Astrocyte (in vitro differentiated cells and primary cell): Measurements from ENCODE around the gene PAK4. TPM values are rescaled to one million over a fixed set of nuclear protein-coding genes. Genes with fewer than 3 reads are reported as not detected.

Source experiments
- DNase-seq: peaks from one replicate; pipeline ENCODE4 v3.0.0-alpha.2; 2010; ENCODE audit warnings: low read depth
- FAIRE-seq: peaks from 2 replicates; lab custom pipeline; 2011; peaks lifted over from hg19 to GRCh38; lab: Jason Lieb, UNC
- H2AFZ ChIP-seq: 2 replicates; pipeline ENCODE4 v1.6.0; 2012; ENCODE audit warnings: low read depth, low read length, inconsistent platforms
- H3K27ac ChIP-seq: 2 replicates; pipeline ENCODE4 v1.5.1; 2011; ENCODE audit warnings: low read depth, low read length, inconsistent platforms
- H3K27me3 ChIP-seq: 2 replicates; pipeline ENCODE4 v1.6.0; 2011; ENCODE audit warnings: low read length, inconsistent platforms; ENCODE audit not compliant: insufficient read depth
- H3K36me3 ChIP-seq: 2 replicates; pipeline ENCODE4 v1.5.1; 2011; ENCODE audit warnings: low read length, inconsistent platforms; ENCODE audit not compliant: insufficient read depth
- H3K4me1 ChIP-seq: 2 replicates; pipeline ENCODE4 v1.5.1; 2011; ENCODE audit warnings: low read length, inconsistent platforms; ENCODE audit not compliant: insufficient read depth
- H3K4me2 ChIP-seq: 2 replicates; pipeline ENCODE4 v1.6.0; 2012; ENCODE audit warnings: low read length, inconsistent platforms
- H3K4me3 ChIP-seq: 2 replicates; pipeline ENCODE4 v1.5.1; 2011; ENCODE audit warnings: low read depth, mild to moderate bottlenecking, low read length, inconsistent platforms; ENCODE audit not compliant: insufficient read depth
- H3K79me2 ChIP-seq: 2 replicates; pipeline ENCODE4 v1.6.0; 2012; ENCODE audit warnings: mild to moderate bottlenecking, low read length, inconsistent platforms; ENCODE audit not compliant: insufficient read depth
- H3K9ac ChIP-seq: 2 replicates; pipeline ENCODE4 v1.6.0; 2012; ENCODE audit warnings: mild to moderate bottlenecking, low read length, inconsistent platforms
- H3K9me3 ChIP-seq: 2 replicates; pipeline ENCODE4 v1.5.1; 2012; ENCODE audit warnings: low read depth, mild to moderate bottlenecking, low read length, inconsistent platforms; ENCODE audit not compliant: insufficient read depth
- H4K20me1 ChIP-seq: 2 replicates; pipeline ENCODE4 v1.6.0; 2012; ENCODE audit warnings: low read length, inconsistent platforms; ENCODE audit not compliant: insufficient read depth
- H3K27ac Mint-ChIP-seq: one replicate; pipeline ENCODE4 v1.8.0; 2021; ENCODE audit warnings: mild to moderate bottlenecking, mixed read lengths; ENCODE audit not compliant: unreplicated experiment
- H3K27me3 Mint-ChIP-seq: one replicate; pipeline ENCODE4 v1.8.0; 2021; ENCODE audit warnings: low read depth, mixed read lengths; ENCODE audit not compliant: unreplicated experiment
- H3K36me3 Mint-ChIP-seq: one replicate; pipeline ENCODE4 v1.8.0; 2021; ENCODE audit warnings: low read depth, mixed read lengths; ENCODE audit not compliant: unreplicated experiment
- H3K4me1 Mint-ChIP-seq: one replicate; pipeline ENCODE4 v1.8.0; 2021; ENCODE audit warnings: low read depth, mixed read lengths; ENCODE audit not compliant: unreplicated experiment
- H3K4me3 Mint-ChIP-seq: one replicate; pipeline ENCODE4 v1.8.0; 2021; ENCODE audit warnings: mild to moderate bottlenecking, moderate library complexity, mixed read lengths; ENCODE audit not compliant: unreplicated experiment
- H3K9me3 Mint-ChIP-seq: one replicate; pipeline ENCODE4 v1.8.0; 2021; ENCODE audit warnings: mild to moderate bottlenecking, mixed read lengths; ENCODE audit not compliant: unreplicated experiment
- EZH2 ChIP-seq: IDR thresholded peaks from 2 replicates; pipeline ENCODE4 v1.6.1; 2012; ENCODE audit warnings: mild to moderate bottlenecking, low read length, inconsistent platforms; ENCODE audit not compliant: insufficient read depth
- total RNA-seq: library from RNA; stranded (reverse); gene quantifications from 2 replicates; pipeline ENCODE4 v1.2.1, GENCODE V29; 2021
- TF ChIP-seq, protein P1 (sequence below): IDR thresholded peaks from 2 replicates; pipeline ENCODE4 v1.5.1; 2011; ENCODE audit warnings: low read depth, mild to moderate bottlenecking, inconsistent platforms, low read length, moderate library complexity; ENCODE audit not compliant: insufficient read depth

Gene PAK4
- total RNA-seq, 1 donor from 2014 or later: 48.0 TPM

DNA sequence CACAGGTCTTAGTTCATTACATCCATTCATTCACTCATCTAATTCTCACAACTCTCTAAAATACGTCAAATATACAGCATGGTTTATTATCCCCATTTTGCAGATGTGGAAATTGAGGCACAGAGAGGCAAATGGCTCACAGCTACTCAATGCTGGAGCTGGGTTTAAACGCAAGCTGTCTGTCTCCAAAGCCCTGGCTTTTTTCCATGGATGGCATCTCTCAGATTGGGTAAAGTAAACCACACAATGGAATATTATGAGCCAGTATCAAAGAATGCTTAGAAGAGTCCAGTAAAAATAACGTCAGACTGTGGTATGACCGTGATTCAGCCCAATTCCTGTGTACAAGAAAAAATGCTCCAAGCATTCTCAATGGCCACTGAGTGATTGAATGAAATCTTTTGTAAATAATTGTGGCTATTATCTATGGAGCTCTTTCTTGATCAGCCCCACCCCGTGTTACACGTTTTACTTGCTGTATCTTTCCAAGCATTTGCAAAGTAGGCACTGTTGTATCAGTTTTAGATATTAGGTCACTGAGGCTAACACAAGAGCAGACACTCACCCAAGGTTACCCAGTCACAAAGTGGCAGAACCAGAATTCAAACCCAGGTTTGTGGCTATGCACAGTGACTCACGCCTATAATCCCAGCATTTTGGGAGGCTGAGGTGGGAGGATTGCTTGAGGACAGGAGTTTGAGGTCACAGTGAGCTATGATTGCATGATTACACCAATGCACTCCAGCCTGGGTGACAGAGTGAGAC lies 47.0 kb upstream of the PAK4 start:
- Histone ChIP-seq H3K9me3 (no peaks in the 10 kb centered on the region), H3K4me3 (no peak overlapping the region), H3K4me2 (peak overlapping the region; percentile 73), H3K9ac (peak overlapping the region; percentile 47), H2AFZ (no peak overlapping the region), H3K4me1 (peaks cover 11% of the 10 kb centered on the region), H3K27me3 (peaks cover 11% of the 10 kb centered on the region), H4K20me1 (no peaks in the 10 kb centered on the region), H3K27ac (peak overlapping the region; percentile 71), H3K36me3 (no peaks in the 10 kb centered on the region), H3K79me2 (no peaks in the 10 kb centered on the region)
- Mint-ChIP-seq H3K4me1 (peaks cover 3% of the 10 kb centered on the region), H3K27ac (peak overlapping the region; percentile 53), H3K4me3 (no peak overlapping the region), H3K36me3 (no peaks in the 10 kb centered on the region), H3K27me3 (peaks cover 28% of the 10 kb centered on the region), H3K9me3 (no peaks in the 10 kb centered on the region)
- FAIRE-seq: peak; percentile 80
- DNase-seq: peak; percentile 99
- TF ChIP-seq EZH2: no peak
- TF ChIP-seq, protein P1, sequence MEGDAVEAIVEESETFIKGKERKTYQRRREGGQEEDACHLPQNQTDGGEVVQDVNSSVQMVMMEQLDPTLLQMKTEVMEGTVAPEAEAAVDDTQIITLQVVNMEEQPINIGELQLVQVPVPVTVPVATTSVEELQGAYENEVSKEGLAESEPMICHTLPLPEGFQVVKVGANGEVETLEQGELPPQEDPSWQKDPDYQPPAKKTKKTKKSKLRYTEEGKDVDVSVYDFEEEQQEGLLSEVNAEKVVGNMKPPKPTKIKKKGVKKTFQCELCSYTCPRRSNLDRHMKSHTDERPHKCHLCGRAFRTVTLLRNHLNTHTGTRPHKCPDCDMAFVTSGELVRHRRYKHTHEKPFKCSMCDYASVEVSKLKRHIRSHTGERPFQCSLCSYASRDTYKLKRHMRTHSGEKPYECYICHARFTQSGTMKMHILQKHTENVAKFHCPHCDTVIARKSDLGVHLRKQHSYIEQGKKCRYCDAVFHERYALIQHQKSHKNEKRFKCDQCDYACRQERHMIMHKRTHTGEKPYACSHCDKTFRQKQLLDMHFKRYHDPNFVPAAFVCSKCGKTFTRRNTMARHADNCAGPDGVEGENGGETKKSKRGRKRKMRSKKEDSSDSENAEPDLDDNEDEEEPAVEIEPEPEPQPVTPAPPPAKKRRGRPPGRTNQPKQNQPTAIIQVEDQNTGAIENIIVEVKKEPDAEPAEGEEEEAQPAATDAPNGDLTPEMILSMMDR: no peak

DNA sequence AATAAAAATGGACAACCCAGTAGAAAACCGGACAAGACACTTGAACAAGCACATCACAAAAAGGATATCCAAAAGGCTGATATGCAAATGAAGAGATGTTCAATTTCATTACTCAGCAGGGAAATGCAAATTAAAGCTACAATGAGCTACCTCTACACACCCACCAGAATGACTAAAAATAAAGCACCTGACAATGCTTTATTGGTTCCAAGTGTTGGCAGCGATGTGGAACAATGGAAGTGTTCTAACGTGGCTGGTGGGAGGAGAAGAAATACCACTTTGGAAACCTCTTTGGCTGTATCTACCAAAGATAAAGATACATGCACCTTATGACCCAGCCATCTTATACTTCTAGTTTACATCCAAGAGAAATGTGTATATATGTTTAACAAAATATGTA lies 45.2 kb upstream of the PAK4 start:
- H3K4me2 ChIP-seq: no peak overlapping the region
- peaks cover 40% of the 10 kb centered on the region for H3K27me3 Mint-ChIP-seq
- no peak overlapping the region for H3K27ac Mint-ChIP-seq
- no peaks in the 10 kb centered on the region for H3K9me3 Mint-ChIP-seq
- peaks cover 5% of the 10 kb centered on the region for H3K4me1 ChIP-seq
- H3K27ac ChIP-seq: no peak overlapping the region
- no peak overlapping the region for H2AFZ ChIP-seq
- no peaks in the 10 kb centered on the region for H3K36me3 Mint-ChIP-seq
- no peak overlapping the region for H3K4me3 Mint-ChIP-seq
- H3K79me2 ChIP-seq: no peaks in the 10 kb centered on the region
- H3K36me3 ChIP-seq: no peaks in the 10 kb centered on the region
- no peaks in the 10 kb centered on the region for H3K4me1 Mint-ChIP-seq
- H3K9me3 ChIP-seq: no peaks in the 10 kb centered on the region
- no peak overlapping the region for H3K9ac ChIP-seq
- DNase-seq: no peak
- peaks cover 26% of the 10 kb centered on the region for H3K27me3 ChIP-seq
- no peaks in the 10 kb centered on the region for H4K20me1 ChIP-seq
- no peak overlapping the region for H3K4me3 ChIP-seq
- TF ChIP-seq, protein P1: no peak
- no peak for TF ChIP-seq EZH2
- no peak for FAIRE-seq

DNA sequence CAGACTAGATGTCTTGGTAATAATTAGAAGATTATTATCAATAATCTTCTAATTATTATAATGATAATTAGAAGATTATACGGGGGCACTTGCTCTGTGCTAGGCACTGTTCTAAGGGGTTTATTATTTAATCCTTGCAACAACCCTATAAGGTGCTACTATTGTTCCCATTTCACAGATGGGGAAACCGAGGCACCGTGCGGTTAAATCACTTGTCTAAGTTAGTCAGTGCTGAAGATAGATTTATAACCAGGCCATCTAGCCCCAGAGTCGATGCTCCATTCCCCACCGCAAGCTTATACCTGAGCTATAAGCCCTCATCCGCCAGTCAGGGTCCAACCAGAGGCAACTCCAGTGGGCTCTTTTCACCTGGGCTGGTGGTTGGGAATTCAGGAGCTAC lies 43.4 kb upstream of the PAK4 start:
- peaks cover 26% of the 10 kb centered on the region for H3K27me3 ChIP-seq
- H3K4me1 Mint-ChIP-seq: no peaks in the 10 kb centered on the region

More for the DNA sequence above, 43.4 kb upstream of the PAK4 start:
- Histone ChIP-seq H3K4me2 (no peak overlapping the region), H3K27ac (no peak overlapping the region), H3K4me1 (peaks cover 5% of the 10 kb centered on the region), H3K9ac (no peak overlapping the region), H3K4me3 (no peak overlapping the region), H3K79me2 (no peaks in the 10 kb centered on the region), H4K20me1 (no peaks in the 10 kb centered on the region), H3K9me3 (no peaks in the 10 kb centered on the region), H3K36me3 (no peaks in the 10 kb centered on the region), H2AFZ (no peak overlapping the region)
- Mint-ChIP-seq H3K36me3 (no peaks in the 10 kb centered on the region), H3K9me3 (no peaks in the 10 kb centered on the region), H3K27ac (no peak overlapping the region), H3K27me3 (peaks cover 45% of the 10 kb centered on the region), H3K4me3 (no peak overlapping the region)
- TF ChIP-seq, protein P1: no peak
- TF ChIP-seq EZH2: no peak
- no peak for DNase-seq
- FAIRE-seq: no peak
